Superior temporal gyrus (tissue), 1 donor: ENCODE measurements around the gene HNRNPUL1.

Experiments used
- DNase-seq: peaks from one replicate; pipeline ENCODE4 v3.0.0-alpha.2; 2016; ENCODE audit errors: extremely low spot score

The HNRNPUL1 gene

DNA sequence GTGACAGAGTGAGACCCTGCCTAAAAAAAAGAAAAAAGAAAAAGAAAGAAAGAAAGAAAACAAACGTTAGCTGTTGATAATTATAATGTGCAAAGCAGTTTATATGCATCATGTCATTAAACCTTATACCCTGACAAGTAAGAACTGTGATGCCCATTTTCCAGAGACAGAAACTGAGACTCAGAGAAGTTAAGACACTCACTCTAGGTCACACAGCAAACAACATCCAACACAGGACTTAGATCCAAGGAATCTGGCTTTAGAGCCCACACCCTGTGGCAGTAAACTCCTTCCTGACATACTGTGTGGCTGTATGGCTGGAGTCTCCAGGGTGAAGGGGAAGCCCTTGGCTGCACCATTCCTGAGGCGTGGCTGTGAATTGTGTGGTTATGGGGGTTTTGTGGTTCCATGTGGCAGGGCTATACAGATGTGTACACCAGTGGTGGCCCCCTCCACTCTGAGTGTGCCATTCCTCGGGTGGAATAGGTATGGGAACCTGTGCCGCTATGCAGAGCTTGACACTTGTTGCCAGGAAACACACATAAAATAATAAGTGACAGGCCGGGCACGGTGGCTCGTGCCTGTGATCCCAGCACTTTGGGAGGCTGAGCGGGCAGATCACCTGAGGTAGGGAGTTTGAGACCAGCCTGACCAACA is 29.5 kb upstream of the HNRNPUL1 start:
- DNase-seq = no peak

DNA sequence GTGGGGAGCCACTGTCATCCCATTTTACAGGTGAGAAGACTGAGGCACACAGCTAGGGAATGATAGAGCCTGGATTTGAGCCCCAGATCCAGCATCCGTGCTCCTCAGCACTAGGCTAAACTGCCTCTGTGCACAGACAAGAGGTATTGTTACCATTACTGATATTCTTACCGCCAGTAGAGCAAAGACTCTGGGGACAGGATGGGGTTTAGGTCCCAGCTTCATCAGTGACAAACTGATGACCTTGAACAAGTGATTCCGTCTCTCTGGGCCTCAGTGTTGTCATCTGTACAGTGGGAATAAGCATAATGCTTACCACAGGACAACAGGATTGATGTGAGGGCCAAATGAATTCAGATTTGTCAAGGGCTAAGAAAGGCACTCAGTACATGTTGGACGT is 28.7 kb upstream of the HNRNPUL1 start:
- no peak for DNase-seq

DNA sequence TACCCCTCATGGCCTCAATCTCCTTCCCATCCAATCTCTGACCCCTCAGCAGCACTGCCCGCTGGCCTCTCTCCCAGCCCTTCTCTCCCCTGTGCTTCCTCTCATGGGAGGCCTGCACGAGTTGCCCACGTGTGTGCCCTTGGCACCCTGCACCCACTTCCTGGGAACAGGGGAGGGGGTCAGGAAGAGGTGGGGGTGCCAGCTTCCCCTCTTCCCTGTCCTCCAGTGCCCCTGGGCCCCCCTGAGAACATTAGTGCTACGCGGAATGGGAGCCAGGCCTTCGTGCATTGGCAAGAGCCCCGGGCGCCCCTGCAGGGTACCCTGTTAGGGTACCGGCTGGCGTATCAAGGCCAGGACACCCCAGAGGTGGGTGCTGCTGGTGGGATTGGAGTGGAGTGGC is 25.9 kb upstream of the HNRNPUL1 start:
- no peak for DNase-seq

DNA sequence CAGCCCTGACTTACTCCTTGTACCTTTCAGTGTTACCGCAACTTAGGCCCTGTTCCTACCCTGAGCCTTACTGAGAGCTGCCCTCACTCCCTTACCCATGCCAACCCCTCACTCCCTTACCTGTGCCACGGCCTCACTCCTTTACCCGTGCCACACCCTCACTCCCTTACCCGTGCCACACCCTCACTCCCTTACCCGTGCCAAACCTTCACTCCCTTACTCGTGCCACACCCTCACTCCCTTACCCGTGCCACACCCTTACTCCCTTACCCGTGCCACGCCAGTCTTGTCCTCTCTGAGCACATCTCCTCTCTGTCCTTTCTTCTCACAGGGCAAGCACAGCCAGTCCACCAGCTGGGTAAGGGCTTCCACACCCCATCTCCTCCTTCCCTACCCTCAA is 24.8 kb upstream of the HNRNPUL1 start:
- DNase-seq = no peak

DNA sequence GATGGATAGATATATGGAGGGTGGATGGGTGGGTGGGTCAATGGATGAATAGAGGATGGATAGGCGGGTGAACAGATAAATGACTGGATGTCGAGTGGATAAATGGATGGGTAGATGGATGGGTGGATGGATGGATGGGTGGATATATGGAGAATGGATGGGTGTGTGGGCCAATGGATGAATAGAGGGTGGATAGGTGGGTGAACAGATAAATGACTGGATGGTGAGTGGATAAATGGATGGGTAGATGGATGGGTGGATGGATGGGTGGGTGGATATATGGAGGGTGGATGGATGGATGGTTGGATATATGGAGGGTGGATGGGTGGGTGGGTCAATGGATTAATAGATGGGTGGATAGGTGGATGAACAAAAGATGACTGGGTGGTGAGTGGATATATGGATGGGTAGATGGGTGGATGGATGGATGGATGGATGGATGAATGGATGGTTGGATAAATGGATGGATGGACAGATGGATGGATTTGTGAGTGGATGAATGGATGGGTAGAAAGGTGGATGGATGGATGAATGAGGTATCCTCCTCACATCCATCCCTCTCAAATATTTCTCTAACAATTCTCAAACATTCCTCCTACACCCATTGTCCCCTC is 24.1 kb upstream of the HNRNPUL1 start:
- DNase-seq = no peak

DNA sequence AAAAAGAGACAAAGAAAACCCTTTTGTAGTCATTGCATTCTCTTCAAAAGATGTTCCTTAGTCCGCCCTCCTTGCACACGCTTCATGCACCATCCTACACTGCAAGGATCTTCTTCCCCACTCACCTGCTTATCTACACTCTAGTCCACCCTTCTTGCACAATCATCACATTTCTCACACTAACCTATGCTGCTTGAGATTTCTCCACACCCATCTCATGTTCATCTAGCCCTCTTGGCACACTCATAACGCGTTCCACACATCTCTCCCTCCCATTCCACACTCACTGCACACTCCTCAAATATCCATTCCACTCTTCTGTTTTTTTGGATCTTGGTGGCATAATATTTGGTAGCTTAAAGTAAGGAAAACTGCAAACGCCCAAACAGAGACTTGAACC is 22.3 kb upstream of the HNRNPUL1 start:
- DNase-seq = no peak

DNA sequence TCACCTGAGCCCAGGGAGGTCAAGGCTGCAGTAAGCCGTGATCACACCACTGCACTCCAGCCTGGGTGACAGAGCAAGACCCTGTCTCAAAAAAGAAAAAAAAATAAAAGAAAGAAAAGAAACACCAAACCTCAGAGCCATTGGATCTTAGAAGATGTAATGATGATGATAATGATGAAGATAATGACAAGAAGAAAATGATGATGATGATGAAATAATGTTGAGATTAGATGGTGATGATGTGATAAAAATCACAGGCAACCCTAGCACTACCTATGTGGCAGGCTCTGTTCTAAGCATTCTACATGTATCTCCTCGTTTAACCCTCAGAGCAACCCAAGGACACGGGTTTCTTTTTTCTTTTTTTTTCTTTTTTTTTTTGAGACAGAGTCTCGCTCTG is 20.1 kb upstream of the HNRNPUL1 start:
- DNase-seq = no peak

DNA sequence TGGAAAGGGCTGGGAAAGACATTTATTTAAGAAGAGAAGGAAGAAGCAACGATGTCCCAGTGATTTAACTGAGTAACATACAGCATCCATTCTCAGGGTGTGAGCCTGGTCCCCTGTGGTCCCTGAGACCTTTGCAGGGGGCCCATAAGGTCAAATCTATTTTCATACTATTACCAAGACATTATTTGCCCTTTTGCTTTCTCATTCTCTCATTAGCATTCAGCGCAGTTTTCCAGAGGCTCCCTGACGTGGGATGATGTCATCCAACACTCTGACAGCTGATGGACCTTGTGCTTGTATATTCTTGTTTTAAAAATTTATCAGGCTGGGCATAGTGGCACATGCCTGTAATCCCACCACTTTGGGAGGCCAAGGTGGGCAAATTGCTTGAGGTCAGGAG is 18.3 kb upstream of the HNRNPUL1 start:
- DNase-seq = no peak

DNA sequence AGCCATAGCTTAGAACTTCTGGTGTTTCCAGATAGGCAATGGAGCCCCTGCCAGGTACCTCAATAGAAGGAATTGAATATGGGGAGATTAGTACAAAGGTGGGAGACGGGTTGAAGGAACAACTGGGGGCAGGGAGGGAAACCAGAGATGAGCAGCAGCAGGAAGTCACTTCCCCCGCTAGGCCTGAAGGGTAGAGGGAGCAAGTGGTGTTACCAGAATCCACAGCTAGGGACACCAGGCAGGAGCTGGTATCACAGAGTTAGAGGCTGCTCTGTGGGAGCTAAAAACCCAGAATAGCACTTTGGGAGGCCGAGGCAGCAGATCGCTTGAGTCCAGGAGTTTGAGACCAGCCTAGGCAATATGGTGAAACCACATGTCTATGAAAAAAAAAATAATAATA is 15.3 kb upstream of the HNRNPUL1 start:
- DNase-seq = no peak

DNA sequence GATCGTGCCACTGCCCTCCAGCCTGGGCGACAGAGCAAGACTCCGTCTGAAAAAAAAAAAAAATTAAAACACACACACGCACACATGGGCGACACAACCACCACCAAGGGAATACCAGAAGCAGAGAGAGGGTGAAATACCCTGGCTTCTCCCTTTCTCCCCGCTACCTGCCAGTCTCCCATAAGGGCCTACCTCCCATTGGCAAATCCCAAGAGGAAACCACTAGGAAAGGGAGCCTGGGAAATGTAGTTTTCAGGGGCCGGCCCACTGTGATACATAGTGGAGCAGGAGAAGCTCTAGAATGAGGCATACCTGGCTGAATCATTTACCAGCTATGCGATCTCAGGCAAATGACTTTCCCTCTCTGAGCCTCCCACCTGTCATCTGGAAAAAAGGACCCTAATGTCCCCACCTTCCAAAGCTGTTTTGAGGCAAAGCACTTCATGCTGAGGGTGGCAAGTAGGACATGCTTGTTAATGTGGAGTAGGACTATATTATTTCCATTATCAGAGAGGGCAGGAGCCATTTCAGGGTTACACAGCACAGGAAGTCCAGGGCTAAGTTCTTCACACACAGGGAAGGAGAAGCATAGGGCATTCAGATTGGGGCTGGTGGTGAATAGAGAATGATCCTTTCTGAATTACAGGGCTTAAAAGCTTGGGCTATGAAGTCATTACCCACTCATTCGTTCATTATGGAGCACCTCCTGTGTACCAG is 14.3 kb upstream of the HNRNPUL1 start:
- no peak for DNase-seq

DNA sequence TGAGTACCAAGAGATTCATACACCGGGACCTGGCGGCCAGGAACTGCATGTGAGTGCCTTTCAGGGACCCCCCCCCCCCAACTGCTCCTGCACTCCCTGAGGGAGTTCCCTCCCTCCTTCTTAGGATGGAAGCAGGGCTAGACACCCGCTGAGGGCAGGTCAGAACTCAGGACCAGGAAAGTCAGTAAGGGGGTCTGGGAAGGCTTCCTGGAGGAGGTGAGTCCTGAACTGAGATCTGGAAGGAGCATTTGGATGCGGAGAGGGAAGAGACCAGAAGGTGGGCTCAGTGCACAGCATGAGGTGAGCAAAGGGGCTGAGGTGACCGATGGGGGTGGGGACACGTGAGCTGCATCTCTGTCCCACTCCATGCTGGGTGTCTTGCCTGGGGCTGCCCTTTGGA is 10.5 kb upstream of the HNRNPUL1 start:
- DNase-seq = no peak

DNA sequence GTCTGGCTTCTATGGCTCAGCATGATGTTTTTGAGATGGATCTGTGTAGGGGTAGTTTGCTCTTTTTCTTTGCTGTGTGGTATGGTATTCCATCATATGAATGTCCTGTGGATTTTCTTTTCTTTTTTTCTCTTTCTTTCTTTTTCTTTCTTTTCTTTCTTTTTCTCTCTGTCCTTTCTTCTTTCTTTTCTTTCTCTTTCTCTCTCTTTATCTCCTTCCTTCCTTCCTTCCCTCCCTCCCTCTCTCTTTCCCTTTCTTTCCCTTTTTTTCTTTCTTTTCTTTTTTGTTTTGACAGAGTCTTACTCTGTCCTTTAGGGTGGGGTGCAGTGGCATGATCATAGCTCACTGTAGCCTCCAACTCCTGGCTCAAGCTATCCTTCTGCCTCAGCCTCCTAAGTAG is 9.0 kb upstream of the HNRNPUL1 start:
- no peak for DNase-seq

DNA sequence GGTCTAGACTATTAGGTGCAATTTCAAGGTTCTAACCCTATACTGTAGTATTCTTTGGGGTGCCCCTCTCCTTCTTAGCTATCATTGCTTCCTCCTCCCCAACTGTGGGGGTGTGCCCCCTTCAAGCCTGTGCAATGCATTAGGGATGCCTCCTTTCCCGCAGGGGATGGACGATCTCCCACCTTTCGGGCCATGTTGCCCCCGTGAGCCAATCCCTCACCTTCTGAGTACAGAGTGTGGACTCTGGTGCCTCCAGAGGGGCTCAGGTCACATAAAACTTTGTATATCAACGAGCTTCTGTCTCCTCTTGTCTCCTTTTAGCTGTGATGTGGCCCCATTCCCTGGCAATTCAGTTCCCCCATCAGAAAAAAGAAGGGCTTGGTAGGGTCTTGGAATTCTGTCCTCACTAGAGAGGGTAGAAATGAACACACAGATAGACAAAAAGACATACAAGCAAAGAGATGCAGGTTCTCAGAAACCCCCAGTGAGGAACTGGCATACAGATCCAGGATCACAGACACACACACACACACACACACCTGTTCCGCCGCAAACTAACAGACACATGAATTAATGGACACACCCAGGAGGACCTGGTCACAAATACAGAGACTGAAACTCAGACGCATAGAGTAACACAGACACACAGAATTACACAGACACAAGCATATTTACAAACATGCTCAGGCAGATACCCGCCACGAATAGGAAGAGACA is 2.5 kb upstream of the HNRNPUL1 start:
- DNase-seq = no peak

DNA sequence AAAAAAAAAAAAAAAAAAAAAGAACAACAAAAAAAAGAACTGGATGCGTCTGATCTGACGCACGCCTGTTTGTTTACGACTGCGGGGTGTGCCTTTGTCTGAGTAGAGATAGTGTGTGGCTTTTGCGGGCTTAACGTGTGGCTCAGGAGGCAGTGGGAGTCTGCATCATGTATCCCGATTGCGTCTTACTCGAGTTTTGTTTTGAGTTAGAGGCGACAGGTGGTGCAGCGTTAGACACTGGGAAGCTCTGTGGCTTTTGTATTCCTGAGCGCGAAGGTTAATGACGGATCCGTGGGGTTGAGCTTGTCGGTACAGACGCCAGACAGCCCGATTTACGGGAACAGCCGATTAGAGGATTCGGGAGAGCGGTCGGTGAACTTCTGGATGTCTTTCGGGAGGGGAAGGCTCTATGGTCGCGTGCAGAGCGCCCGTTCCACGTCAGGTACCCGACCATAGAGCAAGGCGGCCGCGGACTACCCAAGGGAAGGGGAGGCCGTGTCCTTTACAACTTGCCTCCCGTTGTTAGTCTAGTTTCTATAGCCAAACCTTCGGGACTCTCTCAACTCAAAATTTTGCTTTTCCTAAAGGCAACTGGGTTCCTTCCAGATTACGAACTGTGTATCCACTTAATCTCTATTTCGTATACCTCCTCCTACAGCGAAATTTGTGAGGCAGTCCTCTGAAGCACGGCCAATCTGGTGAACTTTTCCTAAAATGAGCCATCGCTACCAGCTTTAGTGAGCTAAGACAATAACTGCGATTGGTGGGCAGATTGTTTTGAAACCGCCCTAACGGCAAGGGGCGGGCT is 926 bp upstream of the HNRNPUL1 start:
- no peak for DNase-seq

DNA sequence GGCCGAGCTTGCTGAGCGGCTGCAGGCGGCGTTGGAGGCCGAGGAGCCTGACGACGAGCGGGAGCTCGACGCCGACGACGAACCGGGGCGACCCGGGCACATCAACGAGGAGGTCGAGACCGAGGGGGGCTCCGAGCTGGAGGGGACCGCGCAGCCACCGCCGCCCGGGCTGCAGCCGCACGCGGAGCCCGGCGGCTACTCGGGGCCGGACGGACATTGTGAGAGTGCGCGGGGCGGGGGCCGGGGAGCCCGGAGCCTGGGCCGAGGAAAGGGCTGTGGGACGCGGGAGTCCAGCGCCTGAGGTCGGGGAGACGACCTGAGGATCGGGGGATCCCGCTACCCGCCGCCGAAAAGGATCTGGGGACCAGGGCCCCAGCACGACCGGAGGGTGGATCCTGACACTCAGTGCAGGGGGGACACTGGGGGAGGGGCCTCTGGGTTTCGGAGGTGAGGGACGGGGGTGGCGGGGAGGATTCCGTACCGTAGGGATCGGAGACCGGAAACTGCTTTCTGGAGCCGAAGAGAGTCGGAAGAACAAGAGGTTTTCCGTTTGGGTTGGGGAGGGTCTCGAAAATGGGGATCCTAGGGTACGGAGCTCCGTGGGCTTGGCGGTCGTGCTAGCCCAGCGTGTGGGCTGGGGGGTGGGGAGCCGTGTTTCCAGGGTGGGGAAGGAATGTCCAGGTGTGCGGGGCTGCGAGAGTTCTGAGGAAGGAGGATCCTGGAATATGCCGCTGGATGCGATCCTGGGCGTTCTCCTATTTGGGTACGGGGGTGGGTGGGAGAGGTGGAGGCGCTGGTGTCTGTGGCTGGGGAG is 616 bp downstream of the HNRNPUL1 start:
- DNase-seq = peak; percentile 9

DNA sequence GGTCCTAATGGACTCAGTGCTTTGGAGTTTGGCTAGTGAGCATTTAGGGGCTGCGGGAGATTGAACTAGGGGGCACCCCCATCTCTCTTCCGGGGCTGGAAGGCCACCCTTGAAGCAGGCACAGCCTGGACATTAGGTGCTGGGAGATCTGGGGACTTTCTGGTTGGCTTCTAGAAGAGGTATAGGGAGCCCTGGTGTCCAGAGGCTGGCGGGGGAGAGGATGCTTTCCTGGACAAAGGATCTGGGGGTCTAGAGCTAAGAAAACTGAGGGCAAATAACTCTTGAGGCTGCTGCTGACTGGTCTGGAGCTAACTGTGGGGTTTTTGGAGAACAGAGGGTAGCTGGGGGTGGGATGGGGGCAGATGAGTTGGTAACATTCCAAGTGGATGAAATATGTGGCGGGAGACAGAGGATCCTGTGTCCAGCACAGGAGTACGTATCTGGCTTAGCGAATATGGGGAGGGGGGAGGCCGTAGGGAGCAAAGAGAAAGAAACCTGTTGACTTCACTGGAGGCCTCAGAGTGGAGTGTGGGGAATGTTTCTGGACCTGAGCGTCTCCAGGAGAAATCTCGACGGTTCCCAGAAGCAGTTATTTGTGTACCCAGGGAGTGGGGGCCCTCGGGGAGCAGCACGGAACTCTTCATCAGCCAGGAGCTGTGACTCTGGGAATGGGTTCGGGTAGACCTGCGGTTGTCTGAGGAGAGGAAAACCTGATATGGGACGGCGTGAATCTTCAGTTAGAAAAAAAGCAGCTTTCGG is 1.4 kb downstream of the HNRNPUL1 start:
- DNase-seq = no peak

DNA sequence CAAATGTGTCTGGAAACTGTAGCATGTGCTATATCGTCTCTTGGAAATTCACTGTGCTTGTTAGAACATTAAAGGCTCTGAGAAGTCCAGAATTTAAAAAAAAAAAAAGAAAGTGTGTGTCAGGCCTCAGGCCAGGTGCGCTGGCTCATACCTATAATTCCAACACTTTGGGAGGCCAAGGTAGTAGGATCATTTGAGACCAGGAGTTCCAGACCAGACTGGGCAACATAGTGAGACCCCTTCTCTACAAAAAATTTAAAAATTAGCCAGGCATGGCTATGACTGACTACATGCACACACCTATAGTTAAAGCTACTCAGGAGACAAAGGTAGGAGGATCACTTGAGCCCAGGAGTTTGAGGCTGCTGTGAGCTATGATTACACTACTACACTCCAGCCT is 4.9 kb downstream of the HNRNPUL1 start:
- no peak for DNase-seq

DNA sequence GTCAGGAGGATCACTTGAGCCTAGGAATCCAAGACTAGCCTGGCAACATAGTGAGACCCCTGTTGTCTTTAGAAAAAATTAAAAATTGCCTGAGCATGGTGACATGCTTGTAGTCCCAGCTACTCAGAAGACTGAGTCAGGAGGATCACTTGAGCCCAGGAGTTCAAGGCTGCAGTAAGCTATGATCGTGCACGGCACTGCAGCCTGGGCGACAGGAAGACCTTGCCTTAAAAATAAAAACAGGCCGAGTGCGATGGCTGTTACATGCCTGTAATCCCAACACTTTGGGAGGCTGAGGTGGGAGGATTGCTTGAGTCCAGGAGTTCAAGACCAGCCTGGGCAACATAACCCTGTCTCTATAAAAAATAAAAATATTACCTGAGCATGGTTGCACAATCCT is 5.4 kb downstream of the HNRNPUL1 start:
- no peak for DNase-seq

DNA sequence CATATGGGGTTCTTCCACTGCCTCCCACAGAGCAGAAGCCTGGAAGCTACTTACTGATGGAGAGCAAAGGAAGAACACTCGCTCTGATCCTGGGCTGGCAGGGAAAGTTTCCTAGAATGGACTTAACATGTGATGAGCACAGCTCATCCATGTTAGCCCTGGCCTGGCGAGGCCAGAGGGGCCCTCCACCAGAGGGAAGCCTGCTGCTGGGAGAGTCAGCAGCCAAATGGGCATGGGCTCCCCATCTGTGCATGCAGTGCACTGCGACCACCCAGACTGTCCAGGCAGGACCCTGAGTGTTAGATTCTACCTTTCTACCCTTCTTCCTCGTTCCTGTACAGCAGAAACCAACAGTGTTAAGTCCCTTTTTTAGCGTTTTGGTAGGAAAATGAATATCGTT is 8.9 kb downstream of the HNRNPUL1 start:
- no peak for DNase-seq

DNA sequence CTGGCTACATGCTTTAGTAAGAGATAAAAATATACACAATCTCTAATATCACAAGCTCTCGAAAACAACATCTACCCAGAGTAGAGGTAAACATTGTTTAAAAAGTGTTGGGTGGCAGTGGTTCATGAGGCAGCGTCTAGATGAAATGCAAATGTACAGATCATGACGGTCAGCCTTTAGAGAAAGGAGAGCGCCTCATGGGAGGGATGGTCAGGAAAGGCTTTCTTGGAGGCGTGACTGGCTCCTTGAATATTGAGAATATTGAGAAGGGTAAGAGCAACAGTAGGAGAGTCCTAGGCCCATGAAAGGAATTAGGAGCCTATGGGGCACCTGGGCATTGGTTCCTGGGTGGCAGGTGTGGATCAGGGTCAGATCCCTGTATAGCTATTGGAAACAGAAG is 10.6 kb downstream of the HNRNPUL1 start:
- no peak for DNase-seq
